GM18870 (cell line): Measurements from ENCODE around the gene CFAP251.
"Not testable (repeated sequence)": the region's sequence is repeated elsewhere in the genome, so short reads cannot be mapped to it uniquely, and the experiment has no call there.

Experiments
- ATAC-seq: cut with Tn5 transposase; IDR thresholded peaks from one replicate; pipeline ENCODE4 v1.9.1; 2021; ENCODE audit warnings: moderate library complexity; ENCODE audit not compliant: unreplicated experiment

The CFAP251 gene

DNA sequence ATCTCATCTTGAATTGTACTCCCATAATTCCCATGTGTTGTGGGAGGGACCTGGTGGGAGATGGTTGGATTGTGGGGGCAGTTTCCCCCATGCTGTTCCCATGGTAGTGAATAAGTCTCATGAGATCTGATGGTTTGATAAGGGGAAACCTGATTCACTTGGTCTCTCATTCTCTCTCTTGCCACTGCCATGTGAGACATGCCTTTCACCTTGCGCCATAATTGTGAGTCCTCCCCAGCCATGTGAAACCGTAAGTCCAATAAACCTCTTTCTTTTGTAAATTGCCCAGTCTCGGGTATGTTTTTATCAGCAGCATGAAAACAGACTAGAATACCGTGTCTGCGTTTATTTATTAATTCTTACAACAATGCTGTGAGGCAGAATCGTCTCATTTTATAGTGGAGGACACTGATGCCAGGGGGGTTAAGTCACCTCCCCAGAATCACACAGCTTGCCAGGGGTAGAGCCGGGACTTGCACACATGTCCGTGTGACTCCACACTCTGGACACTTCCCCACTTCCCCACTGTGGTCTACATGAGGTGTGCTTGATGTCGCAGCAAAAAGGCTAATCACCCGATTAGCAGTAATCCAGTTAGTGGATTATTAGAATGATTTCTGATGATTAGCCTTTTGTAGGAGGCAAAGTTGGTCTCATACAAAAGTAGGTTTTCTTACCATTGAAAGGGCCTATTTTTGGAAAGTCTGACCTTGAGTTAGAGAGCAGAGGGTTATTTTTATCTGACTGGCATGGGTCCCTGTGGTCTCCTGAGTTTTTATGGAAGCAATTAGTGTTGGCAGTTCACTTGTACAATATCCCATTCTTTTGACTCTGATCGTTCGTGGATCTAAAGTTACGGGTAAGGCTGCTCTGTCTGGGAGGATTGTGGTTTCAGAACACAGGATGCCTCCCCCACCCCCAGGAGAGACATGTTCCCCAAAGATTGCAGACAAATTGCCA, 55.9 kb downstream of the CFAP251 start:
- ATAC-seq: no peak

DNA sequence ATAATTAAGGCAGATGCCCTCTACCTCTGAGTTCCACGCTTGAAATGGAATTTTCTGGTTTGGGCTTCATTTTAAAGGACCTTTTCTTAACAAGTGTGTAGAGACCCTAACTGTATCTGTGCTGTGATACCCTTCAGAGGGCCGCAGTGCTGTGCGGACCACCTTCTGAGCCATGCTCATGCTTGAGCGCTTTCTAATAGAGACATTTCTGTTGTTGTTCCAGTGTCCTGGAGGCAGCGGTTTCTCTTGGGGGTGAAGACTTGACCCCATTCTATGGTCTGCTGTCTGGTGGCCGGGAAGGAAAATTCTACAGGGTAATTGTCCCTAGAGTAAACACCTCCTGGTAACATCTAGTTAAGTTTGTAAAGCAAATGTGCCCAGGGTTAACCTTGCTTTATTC, 56.6 kb downstream of the CFAP251 start:
- ATAC-seq: no peak

DNA sequence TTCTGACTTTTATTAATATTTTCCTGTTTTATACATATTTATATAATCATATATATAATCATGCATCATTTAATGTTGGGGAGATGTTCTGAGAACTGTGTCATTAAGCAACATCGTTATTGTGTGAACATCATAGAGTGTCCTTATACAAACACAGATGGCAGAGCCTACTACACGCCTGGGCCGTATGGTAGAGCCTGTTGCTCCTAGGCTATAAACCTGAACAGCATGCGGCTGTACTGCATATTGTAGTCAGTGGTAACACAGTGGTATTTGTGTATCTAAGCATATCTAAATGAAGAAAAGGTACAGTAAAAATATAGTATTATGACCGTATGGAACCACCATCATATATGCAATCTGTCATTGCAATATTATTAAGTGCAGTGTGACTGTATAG, 58.6 kb downstream of the CFAP251 start:
- no peak for ATAC-seq

DNA sequence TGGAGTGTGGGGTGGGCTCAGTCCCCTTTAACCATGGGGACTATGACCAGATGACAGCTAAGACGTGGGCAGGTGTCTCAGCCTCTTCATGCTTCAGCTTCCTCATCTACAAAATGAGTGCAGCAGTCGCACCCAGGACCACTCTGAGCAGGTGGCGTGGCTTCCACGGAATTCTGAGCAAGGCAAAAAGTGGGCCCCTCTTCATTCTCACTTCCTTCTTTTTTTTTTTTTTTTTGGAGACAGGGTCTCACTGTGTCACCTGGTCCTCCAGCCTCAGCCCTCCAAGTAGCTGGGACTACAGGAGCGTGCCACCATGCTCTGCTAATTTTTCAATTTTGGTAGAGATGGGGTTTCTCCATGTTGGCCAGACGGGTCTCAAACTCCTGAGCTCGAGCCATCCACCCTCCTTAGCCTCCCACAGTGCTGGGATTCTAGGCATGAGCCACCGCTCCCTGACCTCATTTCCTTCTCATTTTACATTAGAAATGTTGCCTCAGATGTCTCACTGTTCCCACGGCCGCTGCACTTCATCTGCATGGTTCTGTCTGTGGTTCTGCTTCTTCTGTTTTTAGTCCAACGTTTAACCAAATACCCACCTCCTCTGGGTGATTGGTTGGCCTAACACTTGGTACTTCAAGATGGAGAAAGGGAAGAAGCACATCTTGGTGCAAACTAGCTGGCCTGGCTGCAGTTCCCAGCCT, 61.9 kb downstream of the CFAP251 start:
- ATAC-seq: peak; percentile 42

DNA sequence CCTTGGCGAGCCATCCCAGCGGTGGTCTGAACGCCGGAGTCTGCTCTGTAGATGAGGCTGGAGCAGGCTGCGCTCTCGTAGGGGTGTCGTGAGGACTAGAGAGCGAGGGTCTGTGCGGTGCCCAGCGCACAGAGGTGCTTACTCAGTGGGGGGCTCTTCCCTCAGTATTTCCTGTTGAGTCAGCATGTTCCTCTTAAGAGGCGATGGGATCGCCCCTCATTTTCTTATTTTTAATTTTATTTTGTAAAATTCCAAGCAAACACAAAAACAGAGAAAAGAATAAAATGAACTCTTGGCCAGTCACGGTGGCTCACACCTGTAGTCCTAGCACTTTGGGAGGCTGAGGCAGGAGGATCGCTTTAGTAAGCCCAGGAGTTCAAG, 62.5 kb downstream of the CFAP251 start:
- no peak for ATAC-seq

DNA sequence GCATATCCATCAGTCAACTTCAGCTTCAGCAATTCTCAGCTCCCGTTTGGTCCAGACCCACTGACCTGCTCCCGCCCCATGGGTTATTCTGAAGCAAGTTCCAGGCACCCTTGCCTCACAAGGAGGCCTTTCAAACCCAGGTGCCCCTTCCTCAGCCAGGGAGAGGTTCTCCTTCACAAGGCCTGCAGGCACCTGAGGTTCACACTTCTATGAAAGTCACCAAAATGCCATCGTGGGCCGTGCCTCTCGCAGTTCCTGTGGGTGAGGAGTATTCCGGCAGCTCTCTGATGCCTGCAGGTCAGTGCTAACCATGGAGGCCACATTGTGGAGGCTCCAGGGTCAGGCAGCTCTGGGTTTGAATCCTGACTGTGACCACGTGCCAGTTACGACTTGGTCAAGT, 63.1 kb downstream of the CFAP251 start:
- no peak for ATAC-seq

DNA sequence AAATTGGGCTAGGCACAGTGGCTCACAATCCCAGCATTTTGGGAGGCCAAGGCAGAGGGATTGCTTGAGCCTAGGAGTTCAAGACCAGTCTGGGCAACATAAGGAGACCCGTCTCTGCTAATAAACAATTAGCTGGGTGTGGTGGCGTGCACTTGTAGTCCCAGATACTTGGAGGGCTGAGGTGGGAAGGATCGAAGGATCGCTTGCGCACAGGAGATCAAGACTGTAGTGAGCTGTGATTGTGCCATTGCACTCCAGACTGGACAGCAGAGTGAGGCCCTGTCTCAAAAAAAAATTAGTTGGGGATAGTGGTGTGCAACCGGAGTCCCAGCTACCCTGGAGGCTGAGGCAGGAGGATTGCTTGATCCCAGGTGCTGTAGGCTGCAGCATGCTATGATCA, 64.6 kb downstream of the CFAP251 start:
- ATAC-seq: no peak

DNA sequence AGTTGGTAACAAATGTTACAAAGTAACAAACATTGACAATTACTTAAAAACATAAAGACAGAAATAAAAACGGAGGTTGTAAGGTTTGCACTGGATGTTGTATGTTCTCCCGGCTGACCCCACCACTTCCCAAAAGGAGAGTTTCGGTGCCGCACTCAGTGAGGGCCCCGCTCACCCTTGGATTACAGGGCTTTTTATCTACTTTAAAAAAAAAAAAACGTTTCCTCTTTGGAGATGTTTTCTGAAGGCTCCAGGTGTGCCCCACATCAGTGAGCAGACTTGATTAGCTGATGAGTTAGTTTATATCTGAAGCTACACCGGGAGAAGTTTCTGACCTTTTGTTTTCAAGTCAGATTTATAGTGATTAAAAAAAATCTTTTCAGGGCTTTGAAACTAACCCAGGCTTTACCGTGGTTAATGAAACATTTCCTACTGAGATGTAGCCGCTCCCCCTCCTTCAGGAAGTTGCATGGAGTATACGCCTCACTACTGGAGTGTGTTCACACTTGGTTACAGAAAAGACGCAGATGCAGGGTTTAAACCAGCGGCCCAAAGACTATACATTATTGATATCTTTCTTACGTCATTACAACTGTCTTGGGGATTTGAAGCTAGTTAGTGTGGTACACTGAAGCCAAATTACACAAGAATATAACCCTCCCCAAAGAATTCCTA, 65.3 kb downstream of the CFAP251 start:
- no peak for ATAC-seq

DNA sequence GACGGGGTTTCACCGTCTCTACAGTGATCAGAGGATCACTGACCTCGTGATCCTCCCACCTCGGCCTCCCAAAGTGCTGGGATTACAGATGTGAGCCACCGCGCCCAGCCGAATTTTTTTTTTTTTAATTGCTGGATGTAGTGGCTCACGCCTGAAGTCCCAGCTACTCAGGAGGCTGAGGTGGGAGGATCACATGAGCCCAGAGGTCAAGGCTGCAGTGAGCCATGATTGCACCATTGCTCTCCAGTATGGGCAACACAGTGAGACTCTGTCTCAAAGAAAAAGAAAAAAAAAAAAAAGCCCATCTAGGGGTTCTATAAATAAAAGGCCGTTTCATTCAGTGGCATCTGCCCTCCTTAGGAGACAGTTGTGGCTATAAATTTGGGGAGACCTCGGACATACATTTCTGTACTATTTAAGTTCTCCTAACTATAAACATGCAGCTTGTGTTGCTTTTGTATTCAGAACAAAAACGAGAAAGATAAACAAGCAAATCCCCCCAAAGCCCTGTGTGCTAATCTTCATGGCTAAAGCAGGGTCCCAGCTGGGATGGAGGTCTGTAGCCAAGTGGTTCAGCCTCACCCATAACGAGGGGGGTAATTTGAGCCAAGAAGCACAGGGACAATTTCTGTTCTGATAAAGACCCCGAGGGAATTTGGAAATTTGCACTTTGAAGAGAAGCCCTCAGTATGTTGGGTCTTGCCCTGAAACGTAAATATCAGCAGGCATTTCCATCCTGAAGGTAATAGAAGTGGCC, 68.3 kb downstream of the CFAP251 start:
- ATAC-seq: no peak

DNA sequence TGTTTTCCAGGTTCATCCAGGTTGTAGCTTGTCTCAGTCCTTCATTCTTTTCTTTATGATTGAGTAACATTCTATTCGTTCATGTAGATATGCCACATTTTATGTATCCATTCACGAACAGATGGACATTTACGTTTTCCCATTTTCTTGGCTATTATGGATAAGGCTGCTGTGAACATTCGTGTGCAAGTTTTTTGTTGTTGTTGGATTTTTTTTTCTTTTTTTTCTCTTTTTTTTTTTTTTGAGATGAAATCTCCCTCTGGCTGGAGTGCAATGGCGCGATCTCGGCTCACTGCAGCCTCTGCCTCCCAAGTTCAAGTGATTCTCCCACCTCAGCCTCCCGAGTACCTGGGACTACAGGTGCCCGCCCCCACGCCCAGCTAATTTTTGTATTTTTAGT, 70.1 kb downstream of the CFAP251 start:
- ATAC-seq: not testable (repeated sequence)

DNA sequence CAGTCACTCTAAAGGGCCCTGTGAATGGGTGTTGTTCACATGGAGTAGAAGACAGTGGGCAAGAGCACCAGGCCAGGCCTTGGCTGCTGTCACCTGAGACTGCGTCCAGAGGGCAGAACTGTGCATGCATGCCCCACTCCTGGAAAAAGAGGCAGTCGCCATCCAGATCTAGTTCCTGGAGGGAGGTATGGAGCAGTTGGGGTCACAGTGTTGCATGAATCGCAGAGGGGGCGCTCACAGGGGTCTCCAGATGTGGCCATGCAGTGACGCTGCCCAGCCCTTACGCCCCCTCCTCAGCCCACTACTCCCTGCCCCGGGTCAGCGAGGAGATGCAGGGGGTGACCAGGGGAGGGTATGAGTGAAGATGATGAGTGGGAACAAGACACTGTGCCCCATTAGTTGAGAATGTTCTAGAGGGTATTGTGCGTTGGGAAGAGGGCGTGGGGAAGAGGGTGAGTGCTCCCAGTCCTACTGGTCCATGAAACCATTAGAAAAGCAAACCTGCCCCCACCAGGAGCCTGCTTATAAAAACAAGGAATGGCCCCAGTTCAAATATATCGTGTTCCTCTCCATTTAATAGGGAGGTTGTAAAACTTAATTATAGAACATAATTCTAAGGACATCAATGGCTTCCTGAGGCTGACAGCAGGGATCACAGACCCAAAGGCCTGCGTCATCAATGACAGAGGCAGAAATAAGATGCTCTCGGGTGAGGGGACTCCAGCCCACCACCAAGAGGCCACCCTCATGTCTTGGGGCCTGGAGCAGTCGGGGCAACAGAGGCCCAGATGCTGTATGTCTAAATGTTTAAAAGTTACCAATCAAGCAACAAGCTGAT, 71.1 kb downstream of the CFAP251 start:
- no peak for ATAC-seq

DNA sequence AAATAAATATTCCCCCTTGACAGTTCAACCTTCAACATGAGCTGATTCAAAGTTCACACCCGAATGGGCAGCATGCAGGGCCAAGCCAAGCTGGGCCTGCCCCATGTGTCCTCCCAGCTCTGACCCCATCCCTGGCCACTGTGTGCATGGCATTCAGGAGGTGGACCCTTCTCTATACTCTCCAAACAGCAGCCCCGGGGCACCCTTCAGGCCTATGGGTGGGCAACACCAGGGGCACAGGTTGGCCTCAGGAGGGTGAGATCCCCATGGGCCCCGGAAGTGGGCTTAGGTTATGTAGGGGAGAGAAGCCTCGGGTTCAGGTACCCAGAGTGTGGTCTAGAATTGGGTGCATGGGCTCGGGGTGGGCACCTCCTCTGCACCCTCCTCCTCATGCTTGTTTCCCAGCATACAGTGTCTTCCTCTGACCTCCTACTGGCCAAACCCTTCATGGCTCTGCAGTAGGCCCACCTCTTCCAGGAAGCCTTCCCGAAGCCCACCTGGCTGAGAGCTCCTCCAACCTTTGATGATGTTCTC, 71.8 kb downstream of the CFAP251 start:
- ATAC-seq: no peak

DNA sequence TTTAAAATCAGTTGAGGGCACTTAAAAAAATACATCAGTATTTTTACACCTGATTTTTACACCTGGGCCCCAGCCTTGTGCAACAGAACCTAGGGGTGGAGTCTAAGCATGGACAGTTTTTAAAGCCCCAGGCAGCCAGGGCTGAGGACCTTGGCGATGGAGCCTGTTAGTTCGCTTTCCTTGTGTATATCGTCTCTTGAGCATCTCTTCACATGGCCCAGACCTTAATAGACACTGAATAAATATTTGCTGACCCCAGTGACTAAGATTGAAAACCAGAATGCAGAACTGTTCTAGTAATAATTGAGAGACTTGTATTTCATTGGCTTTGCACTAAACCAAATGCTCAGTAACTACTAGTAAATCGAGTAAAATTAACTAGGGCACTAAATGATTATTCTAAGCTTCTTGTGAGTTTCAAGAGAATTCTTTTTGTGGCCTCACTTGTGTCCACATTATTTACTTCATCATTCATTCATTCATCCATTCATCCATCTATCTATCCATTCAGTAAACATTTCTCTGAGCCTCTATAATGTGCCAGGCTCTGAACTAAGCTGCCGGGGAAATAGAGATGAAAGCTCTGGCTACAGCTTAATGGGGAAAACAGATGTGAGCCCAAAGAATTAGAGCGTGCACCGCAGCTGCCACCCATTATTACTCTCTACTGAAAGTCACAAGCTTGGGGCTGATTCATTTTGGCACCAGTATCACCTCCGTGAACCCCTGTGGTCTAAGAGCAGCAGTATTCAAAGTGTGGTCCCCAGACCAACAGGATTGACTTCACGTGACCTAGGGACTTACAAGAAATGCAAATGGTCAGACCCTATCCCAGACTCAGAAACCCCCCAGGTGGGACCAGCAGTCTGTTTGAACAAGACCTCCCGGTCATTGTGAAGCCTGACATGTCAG, 72.6 kb downstream of the CFAP251 start:
- peak; percentile 81 for ATAC-seq

DNA sequence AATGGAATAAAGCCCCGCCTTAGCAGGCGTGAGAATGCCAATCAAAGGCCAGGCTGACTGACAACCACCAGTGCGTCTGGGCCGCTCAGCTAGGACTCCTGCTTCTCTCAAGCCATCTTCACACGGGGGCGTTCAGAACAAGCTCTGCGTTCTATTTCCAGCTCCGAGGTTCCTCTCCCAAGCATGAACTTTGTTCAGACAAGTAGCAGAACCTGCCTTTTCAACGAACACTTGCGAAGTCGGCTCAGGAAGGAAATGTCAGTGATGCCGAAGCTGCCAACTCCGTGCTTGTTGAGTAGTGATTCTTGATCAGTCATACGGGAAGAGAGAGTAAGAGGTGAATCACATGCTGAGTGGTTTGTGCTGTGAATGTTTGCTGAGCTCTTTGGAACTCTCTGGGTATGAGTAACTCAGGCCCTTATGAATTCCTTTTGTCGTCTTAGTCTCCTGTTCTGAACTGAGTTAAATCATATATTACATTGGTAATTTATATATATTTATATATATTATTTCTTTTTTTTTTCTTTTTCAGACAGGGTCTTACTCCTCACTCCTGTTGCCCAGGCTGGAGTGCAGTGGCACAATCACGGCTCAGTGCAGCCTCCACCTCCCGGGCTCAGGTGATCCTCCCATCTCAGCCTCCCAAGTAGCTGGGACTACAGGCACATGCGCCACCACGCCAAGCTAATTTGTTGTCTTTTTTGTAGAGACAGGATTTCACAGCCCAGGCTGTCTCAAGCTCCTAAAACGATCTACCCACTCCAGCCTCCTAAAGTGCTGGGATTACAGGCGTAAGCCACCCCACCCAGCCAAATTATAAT, 73.9 kb downstream of the CFAP251 start:
- ATAC-seq: peak; percentile 79

DNA sequence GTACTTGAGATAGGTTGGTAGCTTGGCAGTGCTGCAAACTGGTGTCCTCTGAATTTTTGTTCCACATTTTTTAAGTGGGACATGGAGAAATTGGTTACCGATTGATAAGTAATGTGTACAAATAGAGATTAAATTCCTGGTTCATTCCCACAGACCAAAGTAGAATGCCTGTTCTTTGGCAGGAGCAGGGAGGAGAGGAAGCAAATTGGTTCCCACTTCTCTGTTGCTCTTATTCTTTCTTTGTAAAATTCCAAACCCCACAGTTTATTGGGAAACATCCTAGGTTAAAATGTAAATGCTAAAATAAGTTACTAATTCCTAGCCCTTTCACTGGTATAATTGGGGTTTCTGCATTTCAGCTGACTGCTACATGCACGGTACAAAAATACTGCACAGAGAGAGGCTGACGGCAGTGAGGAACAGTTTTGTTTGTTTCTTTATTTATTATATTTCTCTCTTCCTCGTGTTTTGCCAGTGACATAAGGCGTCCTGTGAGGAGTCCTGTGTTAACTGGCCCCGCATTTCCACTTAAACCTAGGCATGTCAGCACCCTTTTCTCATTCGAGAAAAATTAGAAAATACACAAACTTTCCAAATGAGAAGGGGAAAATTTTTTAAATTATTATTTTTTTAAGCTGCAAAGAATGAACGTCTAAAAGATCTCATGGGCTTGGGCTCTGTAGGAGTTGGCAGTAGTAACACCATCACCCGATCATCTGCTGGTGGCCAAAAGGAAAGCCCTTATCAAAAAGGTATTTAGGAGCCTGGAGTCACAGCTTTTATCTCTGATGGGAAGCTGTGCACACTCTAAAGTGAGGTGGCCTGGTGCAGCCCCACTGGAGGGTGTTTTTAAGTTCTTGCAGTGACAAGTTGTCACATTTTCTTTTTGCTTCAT, 77.9 kb downstream of the CFAP251 start:
- ATAC-seq: no peak

DNA sequence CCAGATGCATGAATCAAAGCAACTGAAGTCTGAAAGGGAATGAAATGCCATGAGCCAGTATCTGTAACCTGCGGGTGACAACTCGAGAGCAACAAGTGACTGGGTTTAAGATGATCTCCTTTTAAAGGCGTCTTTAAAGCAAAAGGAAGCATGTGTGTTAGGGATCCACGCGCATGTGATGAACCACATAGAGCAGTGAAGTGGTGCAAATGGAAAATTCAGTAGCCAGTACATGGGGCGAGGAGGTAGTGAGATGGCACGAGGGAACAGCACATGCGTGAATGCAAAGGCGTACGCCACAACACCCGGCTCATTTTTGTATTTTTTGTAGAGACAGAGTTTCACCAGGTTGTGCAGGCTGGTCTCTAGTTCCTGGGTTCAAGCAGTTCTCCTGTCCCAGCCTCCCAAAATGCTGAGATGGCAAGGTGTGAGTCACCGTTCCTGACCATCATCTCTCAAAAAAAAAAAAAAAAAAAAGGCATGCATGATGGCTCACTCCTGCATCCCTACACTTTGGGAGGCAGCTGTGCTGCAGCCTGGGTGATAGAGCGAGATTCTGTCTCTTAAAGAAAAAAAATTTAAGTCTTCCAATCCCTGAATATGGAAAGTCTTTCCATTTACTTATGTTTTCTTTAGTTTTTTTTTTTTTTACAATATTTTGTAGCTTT, 78.7 kb downstream of the CFAP251 start:
- no peak for ATAC-seq
